Endometrium (tissue), 2 donors: ENCODE results near the gene INHBE.
"Not testable (repeated sequence)": the region's sequence is repeated elsewhere in the genome, so short reads cannot be mapped to it uniquely, and the experiment has no call there.

ENCODE experiments used
- FAIRE-seq: peaks from 2 replicates; lab custom pipeline; 2012; peaks lifted over from hg19 to GRCh38; lab: Jason Lieb, UNC
- donor health status: control.
- donor health status: control.

Gene INHBE

DNA sequence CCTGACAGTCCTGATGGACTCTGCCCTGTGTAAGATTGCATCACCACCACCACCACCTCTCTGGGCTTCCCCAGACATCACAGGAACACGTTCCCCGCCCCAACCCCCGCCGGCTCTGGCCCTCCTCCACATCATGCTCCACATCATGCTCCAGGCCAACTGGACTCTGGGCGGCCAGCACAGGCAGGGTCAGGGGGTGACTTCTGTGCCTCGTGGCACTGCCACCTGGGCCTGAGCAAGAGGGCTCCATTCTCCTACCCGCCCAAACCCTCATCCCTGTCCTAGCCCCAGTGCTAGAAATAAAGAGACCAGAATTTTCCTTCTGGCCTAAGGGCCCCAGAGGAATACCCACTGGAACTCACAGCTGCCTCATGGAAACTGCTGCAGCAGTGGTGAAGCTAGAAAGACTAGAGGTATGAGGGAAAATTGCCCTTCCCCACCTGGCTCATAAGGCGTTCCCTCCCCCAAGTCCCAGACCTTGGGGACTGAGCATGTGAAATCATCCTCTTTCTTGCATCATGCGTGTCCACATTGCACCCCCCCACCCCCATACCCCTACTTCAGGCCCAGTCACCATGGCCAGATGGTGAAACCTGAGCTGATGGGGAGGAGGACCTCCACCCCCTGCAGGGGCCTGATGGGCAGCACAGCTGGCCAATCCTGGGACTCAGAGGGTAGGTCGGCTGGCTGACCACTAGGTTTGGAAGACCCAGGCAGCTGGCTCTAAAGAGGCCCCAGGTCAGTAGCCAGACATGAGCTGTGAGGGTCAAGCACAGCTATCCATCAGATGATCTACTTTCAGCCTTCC lies at the start of gene INHBE:
Gene INHBE (plus strand): TSS at position 742 of the 808 bp plus-strand sequence. CDS start 230 bp downstream, outside the sequence.
- FAIRE-seq: no peak

DNA sequence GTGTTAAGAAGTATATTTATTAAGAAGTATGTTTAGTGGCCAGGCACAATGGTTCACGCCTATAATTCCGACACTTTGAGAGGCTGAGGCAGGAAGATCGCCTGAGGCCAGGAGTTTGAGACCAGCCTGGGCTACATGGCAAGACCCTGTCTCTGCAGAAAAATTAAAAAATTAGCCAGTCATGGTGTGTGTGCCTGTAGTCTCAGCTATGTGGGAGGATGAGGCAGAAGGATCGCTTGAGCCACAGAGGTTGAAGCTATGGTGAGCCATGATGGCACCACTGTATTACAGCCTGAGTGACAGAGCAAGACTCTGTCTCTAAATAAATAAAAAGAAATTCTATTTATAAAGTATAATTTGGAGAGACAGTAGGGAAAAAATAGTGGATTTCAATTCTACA lies 44.6 kb upstream of the INHBE start:
- FAIRE-seq: no peak

- FAIRE-seq: not testable (repeated sequence)
These were observed 40.9 kb upstream of the INHBE start for GRCh38 chr12:57414160-57414559.

GRCh38 chr12:57415088-57415487 lies 40.0 kb upstream of the INHBE start:
- no peak for FAIRE-seq

DNA sequence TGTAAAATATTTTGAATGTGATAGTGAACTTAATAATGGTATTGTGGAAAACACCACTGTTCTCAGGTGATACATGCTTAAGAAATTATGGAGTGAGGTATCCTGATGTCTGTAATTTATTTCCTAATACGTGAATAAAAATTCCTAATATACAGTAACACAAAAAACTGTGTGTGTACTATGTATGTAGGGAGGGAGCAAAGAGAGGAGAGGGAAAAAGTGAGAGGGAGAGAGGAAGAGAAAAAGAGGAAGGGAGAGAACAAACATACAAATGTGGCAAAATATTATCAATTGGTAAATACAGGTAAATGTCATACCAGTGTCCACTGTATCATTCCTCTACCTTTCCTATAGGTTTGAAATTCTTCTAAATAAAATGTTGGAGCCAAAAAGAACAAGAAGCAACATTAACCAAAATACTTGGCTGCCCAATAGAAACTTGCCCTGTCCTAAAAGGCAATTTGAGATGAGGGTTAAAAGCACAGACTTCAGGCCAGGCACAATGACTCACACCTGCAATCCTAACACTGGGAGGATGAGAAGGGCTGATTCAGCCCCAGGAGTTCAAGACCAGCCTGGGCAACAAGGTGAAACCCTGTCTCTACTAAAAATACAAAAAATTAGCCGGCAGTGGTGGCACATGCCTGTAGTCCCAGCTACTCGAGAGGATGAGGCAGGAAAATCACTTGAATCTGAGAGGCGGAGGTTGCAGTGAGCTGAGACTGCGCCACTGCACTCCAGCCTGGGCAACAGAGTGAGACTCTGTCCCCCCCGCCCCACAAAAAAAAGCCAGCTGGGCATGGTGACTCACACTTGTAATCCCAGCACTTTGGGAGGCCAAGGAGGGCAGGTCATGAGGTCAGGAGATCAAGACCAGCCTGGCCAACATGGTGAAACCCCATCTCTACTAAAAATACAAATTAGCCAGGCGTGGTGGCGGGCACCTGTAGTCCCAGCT lies 38.8 kb upstream of the INHBE start:
- no peak for FAIRE-seq

DNA sequence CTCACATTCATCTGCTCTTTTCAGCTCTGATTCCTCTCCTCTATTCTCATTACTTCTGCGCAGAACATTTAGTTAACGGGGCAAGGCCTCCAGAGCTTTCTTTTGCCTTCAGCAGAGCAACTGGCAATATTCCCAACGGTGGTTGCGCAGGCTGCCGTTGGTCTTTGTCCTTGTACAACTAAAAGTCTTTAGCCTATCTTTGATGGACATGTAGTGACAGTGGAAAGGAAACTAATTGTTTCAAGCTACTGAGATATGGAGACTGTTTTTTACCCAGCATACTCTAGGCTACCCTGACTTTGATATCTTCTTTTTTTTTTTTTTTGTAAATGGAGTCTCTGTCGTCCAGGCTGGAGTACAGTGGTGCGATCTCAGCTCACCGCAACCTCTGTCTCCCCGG lies 36.9 kb upstream of the INHBE start:
- FAIRE-seq: no peak

DNA sequence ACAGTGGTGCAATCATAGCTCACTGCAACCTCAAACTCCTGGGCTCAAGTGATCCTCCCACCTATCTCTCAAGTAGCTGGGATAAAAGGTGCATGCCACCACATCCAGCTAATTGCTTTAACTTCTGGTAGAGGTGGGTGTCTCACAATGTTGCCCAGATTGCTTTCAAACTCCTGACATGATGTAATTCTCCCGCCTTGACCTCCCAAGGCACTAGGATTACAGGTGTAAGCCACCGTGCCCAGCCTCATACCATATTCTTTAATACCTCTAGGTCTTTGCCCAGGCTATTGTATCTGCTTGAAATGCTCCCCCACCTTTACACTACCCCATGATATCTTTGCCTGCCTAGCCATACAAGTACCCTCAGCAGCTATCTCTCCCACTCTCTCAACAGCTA lies 35.6 kb upstream of the INHBE start:
- no peak for FAIRE-seq

DNA sequence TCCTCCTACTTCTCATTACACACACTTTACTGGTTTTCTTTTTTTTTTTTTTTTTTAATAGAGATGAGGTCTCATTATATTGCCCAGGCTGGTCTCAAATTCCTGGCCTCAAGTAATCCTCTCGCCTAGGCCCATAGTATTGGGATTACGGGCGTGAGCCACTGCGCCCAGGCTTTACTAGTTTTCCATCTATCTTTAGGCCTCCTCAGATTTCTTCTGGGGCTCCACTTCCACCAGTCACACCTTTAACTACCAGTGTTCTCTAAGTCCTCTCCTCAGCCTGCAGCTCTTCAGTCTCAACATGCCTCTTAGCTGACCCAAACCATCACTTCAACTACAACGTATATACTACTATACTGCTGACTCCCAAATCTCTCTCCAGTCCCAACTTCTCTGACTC lies 34.6 kb upstream of the INHBE start:
- FAIRE-seq: no peak

DNA sequence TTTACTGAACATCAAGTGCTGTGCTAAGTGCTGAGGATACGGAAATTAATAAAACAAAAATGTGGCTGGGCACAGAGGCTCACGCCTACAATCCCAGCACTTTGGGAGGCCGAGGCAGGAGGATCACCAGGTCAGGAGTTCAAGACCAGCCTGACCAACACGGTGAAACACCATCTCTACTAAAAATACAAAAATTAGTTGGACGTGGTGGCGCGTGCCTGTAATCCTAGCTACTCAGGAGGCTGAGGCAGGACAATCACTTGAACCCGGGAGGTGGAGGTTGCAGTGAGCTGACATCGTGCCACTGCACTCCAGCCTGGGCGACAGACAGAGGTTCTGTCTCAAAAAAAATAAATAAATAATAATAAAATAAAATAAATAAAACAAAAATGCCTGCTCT lies 28.2 kb upstream of the INHBE start:
- FAIRE-seq: not testable (repeated sequence)

GRCh38 chr12:57428965-57429364 lies 26.1 kb upstream of the INHBE start:
- no peak for FAIRE-seq

GRCh38 chr12:57429473-57430111 lies 25.5 kb upstream of the INHBE start:
- FAIRE-seq: no peak

- FAIRE-seq: no peak
These were observed 24.8 kb upstream of the INHBE start for GRCh38 chr12:57430112-57430930.

- no peak for FAIRE-seq
These were observed 24.1 kb upstream of the INHBE start, which contains the start of gene R3HDM2 for GRCh38 chr12:57430931-57431566. Gene R3HDM2 (minus strand): TSS chr12:57431043. CDS start chr12:57310428, 120,615 bp downstream.

DNA sequence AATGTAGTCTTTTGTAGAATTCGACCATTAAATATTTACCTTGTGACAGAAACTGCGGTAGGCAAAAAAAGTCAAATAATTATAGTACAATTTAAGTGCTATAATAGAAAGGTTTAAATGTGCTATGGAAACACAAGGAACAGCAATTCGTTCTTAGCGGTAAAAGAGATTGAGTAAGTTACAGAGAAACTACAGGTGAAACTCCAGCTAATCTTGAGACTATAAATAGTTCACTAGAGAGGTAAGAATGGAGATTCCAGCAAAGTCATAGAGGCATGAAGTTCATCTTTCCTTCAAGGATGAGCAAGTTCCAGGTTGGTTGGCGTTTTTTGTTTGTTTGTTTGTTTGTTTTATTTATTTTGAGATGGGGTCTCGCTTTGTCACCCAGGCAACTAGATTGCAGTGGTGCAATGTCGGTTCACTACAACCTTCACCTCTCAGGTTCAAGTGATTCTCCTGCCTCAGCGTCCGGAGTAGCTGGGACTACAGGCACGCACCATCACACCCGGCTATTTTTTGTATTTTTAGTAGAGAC lies 23.4 kb upstream of the INHBE start:
- no peak for FAIRE-seq

GRCh38 chr12:57433370-57433769 lies 21.7 kb upstream of the INHBE start:
- no peak for FAIRE-seq

DNA sequence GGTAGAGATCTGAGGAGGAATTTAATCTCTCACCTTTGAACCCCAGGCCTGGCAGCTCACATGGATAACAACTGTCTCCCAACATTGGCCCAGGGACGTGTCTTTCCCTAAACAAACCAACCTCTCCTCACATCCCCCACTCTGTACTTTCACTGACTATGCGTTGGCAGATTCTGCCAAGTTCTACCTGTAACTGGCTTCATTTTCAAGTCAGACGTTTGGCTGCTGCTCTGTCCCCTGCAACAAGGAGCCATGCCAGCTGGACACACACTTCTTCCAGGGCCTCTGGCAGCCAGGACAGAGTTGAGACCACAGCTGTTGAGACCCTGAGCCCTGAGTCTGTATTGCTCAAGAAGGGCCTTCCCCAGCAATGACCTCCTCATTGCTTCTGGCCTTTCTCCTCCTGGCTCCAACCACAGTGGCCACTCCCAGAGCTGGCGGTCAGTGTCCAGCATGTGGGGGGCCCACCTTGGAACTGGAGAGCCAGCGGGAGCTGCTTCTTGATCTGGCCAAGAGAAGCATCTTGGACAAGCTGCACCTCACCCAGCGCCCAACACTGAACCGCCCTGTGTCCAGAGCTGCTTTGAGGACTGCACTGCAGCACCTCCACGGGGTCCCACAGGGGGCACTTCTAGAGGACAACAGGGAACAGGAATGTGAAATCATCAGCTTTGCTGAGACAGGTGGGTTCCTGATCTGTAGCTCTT lies 20.4 kb upstream of the INHBE start, which contains the start of gene INHBC:
Gene INHBC (plus strand): TSS at position 268 of the 707 bp plus-strand sequence. CDS start 103 bp downstream, at position 371.
- FAIRE-seq: no peak

DNA sequence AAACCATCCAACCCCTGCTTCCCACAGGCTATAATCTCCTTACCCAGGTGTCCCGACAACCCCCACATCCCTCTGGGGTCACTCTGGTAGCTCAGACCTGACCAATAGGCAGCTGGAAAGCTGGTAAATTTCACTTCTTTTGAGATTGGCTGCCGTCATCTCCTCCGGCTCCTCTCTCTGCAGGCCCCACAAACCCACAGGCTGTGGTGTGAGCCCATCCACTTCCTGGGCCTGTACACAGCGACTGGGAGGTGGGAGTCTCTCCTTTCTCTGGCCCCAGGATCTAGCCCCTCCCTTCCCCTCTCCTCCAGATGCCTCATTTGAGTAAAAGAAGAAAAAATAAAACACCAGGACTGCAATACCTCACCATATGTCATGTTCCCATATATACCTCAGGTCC lies 19.8 kb upstream of the INHBE start:
- FAIRE-seq: no peak

- no peak for FAIRE-seq
These were observed 16.7 kb upstream of the INHBE start for GRCh38 chr12:57438400-57438799.

DNA sequence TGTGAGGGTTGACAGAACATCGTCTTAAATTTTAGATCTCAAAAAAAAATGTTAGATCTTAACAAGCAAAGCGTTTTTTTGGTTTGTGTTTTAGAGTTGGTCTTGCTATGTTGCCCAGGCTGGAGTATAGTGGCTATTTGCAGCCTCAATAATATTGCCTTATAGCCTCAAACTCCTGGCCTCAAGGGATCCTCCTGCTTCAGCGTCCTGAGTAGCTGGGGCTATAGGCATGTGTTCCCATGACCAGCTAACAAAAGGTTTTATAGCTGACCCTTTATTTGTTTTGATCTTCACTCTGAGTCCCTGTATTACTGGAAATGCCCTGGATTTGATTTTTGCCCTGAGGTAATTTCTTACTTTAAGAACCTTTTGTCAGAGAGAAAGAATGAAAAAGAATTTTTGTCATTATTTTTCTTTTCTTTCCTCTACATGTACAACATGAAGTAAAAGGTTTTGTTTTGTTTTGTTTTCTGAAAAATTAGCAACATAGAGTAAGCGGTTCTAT lies 15.3 kb upstream of the INHBE start:
- no peak for FAIRE-seq

DNA sequence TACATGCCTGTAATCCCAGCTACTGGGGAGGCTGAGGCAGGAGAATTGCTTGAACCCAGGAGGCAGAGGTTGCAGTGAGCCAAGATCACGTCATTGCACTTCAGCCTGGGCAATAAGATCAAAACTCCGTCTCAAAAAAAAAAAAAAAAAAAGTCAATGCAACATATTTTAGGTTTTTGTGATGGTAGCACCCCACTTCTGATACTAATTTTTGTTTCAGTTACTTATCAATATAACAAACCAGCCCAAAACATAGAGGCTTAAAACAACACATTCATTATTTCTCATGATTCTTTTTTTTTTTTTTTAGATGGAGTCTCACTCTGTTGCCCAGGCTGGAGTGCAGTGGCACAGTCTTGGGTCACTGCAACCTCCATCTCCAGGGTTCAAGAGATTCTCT lies 13.7 kb upstream of the INHBE start:
- not testable (repeated sequence) for FAIRE-seq
